ENCODE results near the gene GSAP. TPM values are rescaled to one million over a fixed set of nuclear protein-coding genes. Genes with fewer than 3 reads are reported as not detected.

Gene GSAP
- total RNA-seq, 2 experiments from 2014 or later, result 0.55 TPM; not detected in 1

- ChIA-PET CTCF (ENCODE audit: unreplicated experiment) (no interaction called here), POLR2A (no interaction called here)
- no TSS peak for BruUV-seq (replicated peaks)
- Histone ChIP-seq H3K9me2 (ENCODE audit: insufficient read depth, low read length) (no peaks in the 10 kb centered on the region), H3K9me3 (ENCODE audit: low read length) (no peaks in the 10 kb centered on the region), H4K20me1 (ENCODE audit: insufficient read depth, low read length) (no peaks in the 10 kb centered on the region), H3K79me2 (ENCODE audit: insufficient read depth, low read depth, low read length) (no peaks in the 10 kb centered on the region), H3K27ac (ENCODE audit: low read depth, low read length, poor library complexity, severe bottlenecking) (no peak overlapping the region), H3K36me3 (ENCODE audit: insufficient read depth, low read length) (no peaks in the 10 kb centered on the region), H3K4me1 (ENCODE audit: insufficient read depth, low read length, poor library complexity, severe bottlenecking) (peaks cover 13% of the 10 kb centered on the region), H3K4me2 (ENCODE audit: low read length) (no peak overlapping the region), H3K4me3 (ENCODE audit: low read depth, low read length, poor library complexity, severe bottlenecking) (no peak overlapping the region), H2AFZ (ENCODE audit: low read length) (no peak overlapping the region)
- no peak for DNase-seq (ENCODE audit: low spot score)
- no peak for TF ChIP-seq EZH2phosphoT487 (IDR thresholded peaks at IDR 0.05; ENCODE audit: borderline replicate concordance, low read depth, low read length)
- TF ChIP-seq, protein P1, sequence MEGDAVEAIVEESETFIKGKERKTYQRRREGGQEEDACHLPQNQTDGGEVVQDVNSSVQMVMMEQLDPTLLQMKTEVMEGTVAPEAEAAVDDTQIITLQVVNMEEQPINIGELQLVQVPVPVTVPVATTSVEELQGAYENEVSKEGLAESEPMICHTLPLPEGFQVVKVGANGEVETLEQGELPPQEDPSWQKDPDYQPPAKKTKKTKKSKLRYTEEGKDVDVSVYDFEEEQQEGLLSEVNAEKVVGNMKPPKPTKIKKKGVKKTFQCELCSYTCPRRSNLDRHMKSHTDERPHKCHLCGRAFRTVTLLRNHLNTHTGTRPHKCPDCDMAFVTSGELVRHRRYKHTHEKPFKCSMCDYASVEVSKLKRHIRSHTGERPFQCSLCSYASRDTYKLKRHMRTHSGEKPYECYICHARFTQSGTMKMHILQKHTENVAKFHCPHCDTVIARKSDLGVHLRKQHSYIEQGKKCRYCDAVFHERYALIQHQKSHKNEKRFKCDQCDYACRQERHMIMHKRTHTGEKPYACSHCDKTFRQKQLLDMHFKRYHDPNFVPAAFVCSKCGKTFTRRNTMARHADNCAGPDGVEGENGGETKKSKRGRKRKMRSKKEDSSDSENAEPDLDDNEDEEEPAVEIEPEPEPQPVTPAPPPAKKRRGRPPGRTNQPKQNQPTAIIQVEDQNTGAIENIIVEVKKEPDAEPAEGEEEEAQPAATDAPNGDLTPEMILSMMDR (conservative IDR thresholded peaks at IDR 0.05; ENCODE audit: low read length), result no peak
- intact Hi-C loops (cut with micrococcal nuclease; ENCODE audit: unreplicated experiment), result no loop called here
These were observed 144.4 kb downstream of the GSAP start for GRCh38 chr7:77271766-77272165.

DNA sequence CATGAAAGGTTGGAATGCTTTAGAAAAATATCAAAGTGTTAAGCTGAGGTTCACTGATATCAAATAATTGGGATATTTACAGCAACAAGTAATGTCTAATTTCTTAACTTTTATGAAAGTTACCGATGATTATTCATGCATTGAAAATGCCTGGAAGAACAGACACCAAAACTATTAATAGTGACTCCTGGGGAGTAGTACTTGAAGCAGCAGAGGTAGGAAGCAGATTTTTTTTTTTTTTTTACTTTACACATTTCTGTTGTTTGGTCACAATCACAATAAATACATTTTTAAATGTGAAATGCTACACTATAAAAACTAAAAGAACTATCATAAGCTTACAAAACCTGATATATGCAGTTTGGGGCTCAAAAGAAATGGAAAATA is 146.1 kb downstream of the GSAP start:
- H3K9me2 ChIP-seq (ENCODE audit: insufficient read depth, low read length), result no peaks in the 10 kb centered on the region
- no peak for DNase-seq (ENCODE audit: low spot score)
- H2AFZ ChIP-seq (ENCODE audit: low read length), result peak overlapping the region; percentile 39; the same call in 1 of the 2 replicates
- no peak overlapping the region for H3K27ac ChIP-seq (ENCODE audit: low read depth, low read length, poor library complexity, severe bottlenecking)
- no peaks in the 10 kb centered on the region for H3K79me2 ChIP-seq (ENCODE audit: insufficient read depth, low read depth, low read length)
- no peaks in the 10 kb centered on the region for H4K20me1 ChIP-seq (ENCODE audit: insufficient read depth, low read length)
- H3K4me2 ChIP-seq (ENCODE audit: low read length), result peak overlapping the region; percentile 38
- H3K9me3 ChIP-seq (ENCODE audit: low read length), result no peaks in the 10 kb centered on the region
- CTCF ChIA-PET (ENCODE audit: unreplicated experiment), result interaction anchor here (0.7 kb wide), 1 partner anchor 17 kb away, joined by 3 read pairs; no protein-coding TSS in a partner anchor
- POLR2A ChIA-PET, result interaction anchor here (0.7 to 1.2 kb wide), 5 partner anchors 10 to 791 kb away, joined by 3 to 4 read pairs (median 3); no protein-coding TSS in a partner anchor
- no peak overlapping the region for H3K4me3 ChIP-seq (ENCODE audit: low read depth, low read length, poor library complexity, severe bottlenecking)
- intact Hi-C loops (cut with micrococcal nuclease; ENCODE audit: unreplicated experiment), result no loop called here
- TF ChIP-seq, protein P1 (conservative IDR thresholded peaks at IDR 0.05; ENCODE audit: low read length), result no peak
- no peak for TF ChIP-seq EZH2phosphoT487 (IDR thresholded peaks at IDR 0.05; ENCODE audit: borderline replicate concordance, low read depth, low read length)
- BruUV-seq (replicated peaks), result no TSS peak
- H3K36me3 ChIP-seq (ENCODE audit: insufficient read depth, low read length), result no peaks in the 10 kb centered on the region
- peaks cover 13% of the 10 kb centered on the region for H3K4me1 ChIP-seq (ENCODE audit: insufficient read depth, low read length, poor library complexity, severe bottlenecking)

- H3K4me1 ChIP-seq (ENCODE audit: insufficient read depth, low read length, poor library complexity, severe bottlenecking), result peaks cover 13% of the 10 kb centered on the region
- no peaks in the 10 kb centered on the region for H3K9me2 ChIP-seq (ENCODE audit: insufficient read depth, low read length)
- no peaks in the 10 kb centered on the region for H3K9me3 ChIP-seq (ENCODE audit: low read length)
- peak overlapping the region; percentile 38 for H3K4me2 ChIP-seq (ENCODE audit: low read length)
- no peaks in the 10 kb centered on the region for H3K79me2 ChIP-seq (ENCODE audit: insufficient read depth, low read depth, low read length)
- intact Hi-C loops (cut with micrococcal nuclease; ENCODE audit: unreplicated experiment), result no loop called here
- H3K36me3 ChIP-seq (ENCODE audit: insufficient read depth, low read length), result no peaks in the 10 kb centered on the region
- CTCF ChIA-PET (ENCODE audit: unreplicated experiment), result interaction anchor here (0.7 kb wide), 1 partner anchor 17 kb away, joined by 3 read pairs; no protein-coding TSS in a partner anchor
- peak; percentile 51 for DNase-seq (ENCODE audit: low spot score)
- no peak overlapping the region for H3K4me3 ChIP-seq (ENCODE audit: low read depth, low read length, poor library complexity, severe bottlenecking)
- no peak overlapping the region for H3K27ac ChIP-seq (ENCODE audit: low read depth, low read length, poor library complexity, severe bottlenecking)
- POLR2A ChIA-PET, result interaction anchor here (0.9 to 1.2 kb wide), 2 partner anchors 11 to 403 kb away, joined by 3 read pairs; no protein-coding TSS in a partner anchor
- peak overlapping the region; percentile 39; the same call in 1 of the 2 replicates for H2AFZ ChIP-seq (ENCODE audit: low read length)
- BruUV-seq (replicated peaks), result no TSS peak
- TF ChIP-seq, protein P1 (conservative IDR thresholded peaks at IDR 0.05; ENCODE audit: low read length), result no peak
- no peak for TF ChIP-seq EZH2phosphoT487 (IDR thresholded peaks at IDR 0.05; ENCODE audit: borderline replicate concordance, low read depth, low read length)
- H4K20me1 ChIP-seq (ENCODE audit: insufficient read depth, low read length), result no peaks in the 10 kb centered on the region
These were observed 146.6 kb downstream of the GSAP start for GRCh38 chr7:77269360-77270093.

Data from OCI-LY7 (cell line).